Measurements from ENCODE around the gene ACTL6B.

GRCh38 chr7:100598425-100598824, 57.8 kb downstream of the ACTL6B start:
- no peak for TF ChIP-seq CTCF (IDR thresholded peaks at IDR 0.05; ENCODE audit: low read length)
- TF ChIP-seq EZH2 (IDR thresholded peaks at IDR 0.05; ENCODE audit: borderline replicate concordance, low read length): no peak
